K562 (cell line): ENCODE results near the gene ST14. TPM values are rescaled to one million over a fixed set of nuclear protein-coding genes. Genes with fewer than 3 reads are reported as not detected.

Experiments used
- ATAC-seq: fragments of 200-7000 bp; cut with Tn5 transposase; 3 replicates; pipeline ENCODE4 v1.9.1; 2020; ENCODE audit warnings: moderate library complexity
- BruUV-seq: library from RNA; stranded (reverse); fragments of 400-500 nt; replicated peaks from 2 replicates; lab custom pipeline; 2021; lab: Mats Ljungman, UMichigan
- CTCF ChIA-PET: fragments of 300-600 bp; formaldehyde crosslinking; extraction: SDS; loops from one replicate; lab custom pipeline; 2021; ENCODE audit warnings: low intra/inter-chr PET ratio; lab: Yijun Ruan, JAX
- POLR2A ChIA-PET: fragments of 300-600, 350-650 bp; sonication (Branson Sonifier 250); formaldehyde crosslinking; extraction: SDS; loops from one replicate; lab custom pipeline; 2021; ENCODE audit warnings: antibody characterized with exemption, inconsistent platforms; lab: Yijun Ruan, JAX
- DNase-seq, 4 experiments: peaks; one replicate each; pipeline versions ENCODE4 v3.0.0 to v3.0.0-alpha.2; 2011 to 2018; ENCODE audit warnings: low spot score in 3 of 4, mixed read lengths in 3 of 4; ENCODE audit errors: extremely low read depth in 1 of 4
- FAIRE-seq: peaks from 2 replicates; lab custom pipeline; 2011; peaks lifted over from hg19 to GRCh38; lab: Jason Lieb, UNC
- H2AFZ ChIP-seq: 2 replicates; pipeline ENCODE4 v1.6.0; 2011; ENCODE audit warnings: low read depth, low read length, control low read depth, inconsistent platforms
- H3K27ac ChIP-seq: fragments of 200-600 bp; 3 replicates; pipeline ENCODE4 v1.8.0; 2011; ENCODE audit warnings: low read depth, mild to moderate bottlenecking, control low read depth, inconsistent platforms, low read length, moderate library complexity, mixed read lengths; ENCODE audit errors: extremely low read depth
- H3K27me3 ChIP-seq, 2 experiments: fragments of 300-600 bp in 1 of 2; 2 replicates in 1 of 2; 3 replicates in 1 of 2; pipeline versions ENCODE4 v1.6.0 to v1.8.0; 2011; ENCODE audit warnings: inconsistent platforms in 2 of 2, low read length in 2 of 2, mild to moderate bottlenecking in 1 of 2, mixed read lengths in 1 of 2, moderate library complexity in 1 of 2; ENCODE audit not compliant: control insufficient read depth in 2 of 2, insufficient read depth in 2 of 2
- H3K36me3 ChIP-seq: fragments of 300-600 bp; 3 replicates; pipeline ENCODE4 v1.8.0; 2011; ENCODE audit warnings: mild to moderate bottlenecking, low read length, inconsistent platforms; ENCODE audit not compliant: control insufficient read depth, insufficient read depth
- H3K4me1 ChIP-seq, 2 experiments: fragments of 200-600 bp in 1 of 2; replicated peaks in 1 of 2; 2 replicates in 1 of 2; 3 replicates in 1 of 2; pipeline versions ENCODE4 v1.5.1 to v1.8.0; 2011; ENCODE audit warnings: inconsistent platforms in 2 of 2, low read length in 2 of 2, mild to moderate bottlenecking in 1 of 2, mixed read lengths in 1 of 2, moderate library complexity in 1 of 2; ENCODE audit not compliant: control insufficient read depth in 2 of 2, insufficient read depth in 2 of 2
- H3K4me2 ChIP-seq: 2 replicates; pipeline ENCODE4 v1.6.1; 2011; ENCODE audit warnings: low read length, control low read depth, inconsistent platforms, mixed read lengths; ENCODE audit not compliant: insufficient read depth
- H3K4me3 ChIP-seq: fragments of 200-600 bp; sonication (generic), shearing (Covaris generic); 2 replicates; pipeline ENCODE4 v1.5.1; 2016; ENCODE audit warnings: control low read depth, inconsistent platforms
- H3K79me2 ChIP-seq: fragments of 200-600 bp; 3 replicates; pipeline ENCODE4 v1.8.0; 2011; ENCODE audit warnings: low read length, inconsistent platforms; ENCODE audit not compliant: control insufficient read depth, insufficient read depth
- H3K9ac ChIP-seq, 2 experiments: 2 replicates each; pipeline versions ENCODE4 v1.6.0 to v1.6.1; 2011; ENCODE audit warnings: low read depth in 2 of 2, low read length in 2 of 2, control low read depth in 1 of 2, inconsistent platforms in 1 of 2, mild to moderate bottlenecking in 1 of 2, mixed read lengths in 1 of 2; ENCODE audit not compliant: insufficient read depth in 1 of 2
- H3K9me1 ChIP-seq: one replicate; pipeline ENCODE4 v1.6.0; 2011; ENCODE audit warnings: inconsistent platforms, mild to moderate bottlenecking, low read length, moderate library complexity; ENCODE audit not compliant: control insufficient read depth, insufficient read depth
- H3K9me3 ChIP-seq: replicated peaks from 2 replicates; pipeline ENCODE4 v1.5.1; 2011; ENCODE audit warnings: low read depth, low read length, inconsistent platforms; ENCODE audit not compliant: control insufficient read depth, insufficient read depth
- H4K20me1 ChIP-seq: replicated peaks from 2 replicates; pipeline ENCODE4 v1.6.1; 2011; ENCODE audit warnings: low read length, inconsistent platforms, mixed read lengths; ENCODE audit not compliant: control insufficient read depth, insufficient read depth
- BRF1 ChIP-seq: IDR thresholded peaks from 3 replicates; pipeline ENCODE4 v1.6.1; 2011; ENCODE audit warnings: borderline replicate concordance, mild to moderate bottlenecking; ENCODE audit not compliant: insufficient read length; ENCODE audit errors: extremely low read depth
- CHD1 ChIP-seq: fragments of 200-600 bp; sonication (generic); IDR thresholded peaks from one replicate; pipeline ENCODE4 v1.6.1; 2012; ENCODE audit warnings: mild to moderate bottlenecking, moderate library complexity, low read length, inconsistent platforms
- EGR1 ChIP-seq: fragments of 450-650 bp; conservative IDR thresholded peaks from 2 replicates; pipeline ENCODE4 v1.6.1; 2017; ENCODE audit warnings: mild to moderate bottlenecking
- ELF1 ChIP-seq: fragments of 200-800 bp; sonication (Bioruptor generic); IDR thresholded peaks from 2 replicates; pipeline ENCODE4 v1.6.1; 2016; ENCODE audit warnings: missing genetic modification characterization, missing compliant biosample characterization
- KLF13 ChIP-seq: fragments of 450-650 bp; IDR thresholded peaks from 2 replicates; pipeline ENCODE4 v1.6.1; 2016; ENCODE audit warnings: missing genetic modification characterization, low read depth, mild to moderate bottlenecking, missing compliant biosample characterization, moderate library complexity, borderline replicate concordance
- MTA1 ChIP-seq: fragments of 450-650 bp; IDR thresholded peaks from 2 replicates; pipeline ENCODE4 v1.6.1; 2017; ENCODE audit warnings: borderline replicate concordance
- PREB ChIP-seq: sonication (generic); formaldehyde crosslinking; IDR thresholded peaks from 2 replicates; pipeline ENCODE4 v1.8.1; 2023; ENCODE audit warnings: mild to moderate bottlenecking, missing genetic modification reagents
- SPI1 ChIP-seq: IDR thresholded peaks from 2 replicates; pipeline ENCODE4 v1.6.1; 2011; ENCODE audit warnings: low read depth, low read length, control low read depth, borderline replicate concordance
- TCFL5 ChIP-seq: fragments of 250-450 bp; sonication (Bioruptor Pico); conservative IDR thresholded peaks from 2 replicates; pipeline ENCODE4 v1.6.1; 2021; ENCODE audit warnings: mild to moderate bottlenecking, moderate library complexity, matching md5 sums
- TEAD4 ChIP-seq, 2 experiments: sonication (generic) in 1 of 2; formaldehyde crosslinking in 1 of 2; IDR thresholded peaks; 2 replicates each; pipeline versions ENCODE4 v1.6.1 to v1.8.0; 2012 to 2022; ENCODE audit warnings: borderline replicate concordance in 1 of 2, inconsistent platforms in 1 of 2, low read length in 1 of 2, mild to moderate bottlenecking in 1 of 2, missing genetic modification reagents in 1 of 2
- TGIF2 ChIP-seq: sonication (generic); formaldehyde crosslinking; IDR thresholded peaks from 2 replicates; pipeline ENCODE4 v1.8.1; 2022; ENCODE audit warnings: mild to moderate bottlenecking, missing genetic modification reagents, moderate library complexity
- THAP7 ChIP-seq: fragments of 250-450 bp; sonication (Bioruptor Pico); IDR thresholded peaks from 2 replicates; pipeline ENCODE4 v1.5.0; 2021
- ZBTB9 ChIP-seq: fragments of 450-650 bp; formaldehyde crosslinking; IDR thresholded peaks from 2 replicates; pipeline ENCODE4 v1.4.0; 2020; ENCODE audit warnings: mild to moderate bottlenecking, moderate library complexity
- ZNF707 ChIP-seq: fragments of 250-450 bp; sonication (Bioruptor Pico); conservative IDR thresholded peaks from 2 replicates; pipeline ENCODE4 v1.8.0; 2022; ENCODE audit warnings: inconsistent platforms, mild to moderate bottlenecking, moderate library complexity
- ZNF75A ChIP-seq: fragments of 450-650 bp; formaldehyde crosslinking; IDR thresholded peaks from 2 replicates; pipeline ENCODE4 v1.4.0; 2020; ENCODE audit warnings: mild to moderate bottlenecking
- ZNF780A ChIP-seq: fragments of 250-450 bp; sonication (Bioruptor Pico); IDR thresholded peaks from 2 replicates; pipeline ENCODE4 v1.5.0; 2021; ENCODE audit warnings: mild to moderate bottlenecking
- WGBS: fragments of 100-300 bp; shearing (Covaris generic); methylation state at CpG from one replicate; pipeline ENCODE4 v1.1.6; 2016; ENCODE audit warnings: low coverage, mixed read lengths; ENCODE audit not compliant: insufficient coverage; ENCODE audit errors: missing lambda C conversion rate; 5-methylcytosine and 5-hydroxymethylcytosine counted together
- in situ Hi-C: fragments of 300-500 bp; cut with MboI; formaldehyde crosslinking; loops from 4 replicates; pipeline ENCODE4 v1.15.0; 2018; ENCODE audit warnings: inconsistent platforms, mixed read lengths
- intact Hi-C: fragments of 100-400 bp; cut with micrococcal nuclease; formaldehyde crosslinking; loops from 2 replicates; pipeline ENCODE4 v1.14.2; 2022
- polyA plus RNA-seq, 8 experiments: library from polyadenylated mRNA; depleted of rRNA in 4 of 8; stranded (reverse) in 5 of 8; unstranded in 3 of 8; fragments of >200 nt; fragmentation: Nextera tagmentation in 2 of 8; fragmentation: Illumina TruSeq in 1 of 8; extraction: Ambion mirVana in 2 of 8; extraction: Trizol in 1 of 8; gene quantifications; 2 replicates each; pipeline versions ENCODE4 v1.2.1 to v1.2.3, GENCODE V29; 2011 to 2014; ENCODE audit warnings: inconsistent platforms in 1 of 8, missing spikeins in 1 of 8
- total RNA-seq, 7 experiments: library from RNA; depleted of rRNA in 6 of 7; stranded (reverse); fragments of >200 nt in 6 of 7; fragmentation: Illumina TruSeq in 2 of 7; extraction: Trizol in 2 of 7; gene quantifications; 2 replicates each; pipeline versions ENCODE4 v1.2.1 to v1.2.3, GENCODE V29; 2011 to 2021; ENCODE audit warnings: low replicate concordance in 1 of 7
- TF ChIP-seq, protein P1 (sequence below), 2 experiments: fragments of 450-650 bp in 1 of 2; IDR thresholded peaks; 2 replicates each; pipeline ENCODE4 v1.6.1; 2011 to 2017; ENCODE audit warnings: low read depth in 2 of 2, antibody characterized with exemption in 1 of 2, borderline replicate concordance in 1 of 2, low read length in 1 of 2, mild to moderate bottlenecking in 1 of 2, mixed read lengths in 1 of 2; ENCODE audit not compliant: control insufficient read depth in 1 of 2

ST14 gene
- total and polyA plus RNA-seq, 9 of the 15 experiments (the other 6 are each of a cell fraction or from before 2014, with no cell fraction given) = 0.08 to 0.20 TPM; not detected in 7

GRCh38 chr11:130114726-130115125, 44.9 kb upstream of the ST14 start:
- ChIA-PET CTCF (no interaction called here), POLR2A (interaction anchor here (0.6 to 1.3 kb wide), 3 partner anchors 9 to 44 kb away, joined by 3 to 5 read pairs (median 3); no protein-coding TSS in a partner anchor)
- H3K27ac ChIP-seq = no peak overlapping the region
- intact Hi-C loops (no loop called here), in situ Hi-C loops (no loop called here)
- 85% methylated on average over 4 of the region's 4 CpGs for WGBS
- no peak overlapping the region for H3K4me3 ChIP-seq
- no peaks in the 10 kb centered on the region for H3K9me3 ChIP-seq
- no peaks in the 10 kb centered on the region for H3K9me1 ChIP-seq
- 0 out of 3 replicates have a peak, but pooled peaks cover 8% of the 10 kb centered on the region for H3K79me2 ChIP-seq
- no peaks in the 10 kb centered on the region for H3K27me3 ChIP-seq
- peaks cover 4% of the 10 kb centered on the region; the same call in 1 of the 2 replicates for H4K20me1 ChIP-seq
- no peak overlapping the region for H3K9ac ChIP-seq
- peaks cover 73% of the 10 kb centered on the region for H3K36me3 ChIP-seq
- FAIRE-seq = no peak
- ATAC-seq = no peak
- DNase-seq = no peak
- H3K4me1 ChIP-seq = no peaks in the 10 kb centered on the region
- no TSS peak for BruUV-seq
- H3K4me2 ChIP-seq = no peak overlapping the region
- H2AFZ ChIP-seq = no peak overlapping the region
- TF ChIP-seq KLF13 = no peak
- no peak for TF ChIP-seq ZNF75A (CRISPR knock-in tag)
- TF ChIP-seq ZBTB9 (CRISPR knock-in tag) = no peak
- TF ChIP-seq ELF1 (tag) = no peak
- no peak for TF ChIP-seq PREB
- TF ChIP-seq ZNF780A (CRISPR knock-in tag) = no peak
- no peak for TF ChIP-seq TEAD4 (IDR thresholded peaks at IDR 0.05; ENCODE audit: low read length)
- TF ChIP-seq TEAD4 (CRISPR knock-in tag; IDR thresholded peaks at IDR 0.05; ENCODE audit: borderline replicate concordance) = no peak
- no peak for TF ChIP-seq MTA1
- no peak for TF ChIP-seq CHD1
- TF ChIP-seq TGIF2 (CRISPR knock-in tag) = no peak
- no peak for TF ChIP-seq ZNF707 (CRISPR knock-in tag)
- no peak for TF ChIP-seq SPI1
- no peak for TF ChIP-seq EGR1
- TF ChIP-seq, protein P1, sequence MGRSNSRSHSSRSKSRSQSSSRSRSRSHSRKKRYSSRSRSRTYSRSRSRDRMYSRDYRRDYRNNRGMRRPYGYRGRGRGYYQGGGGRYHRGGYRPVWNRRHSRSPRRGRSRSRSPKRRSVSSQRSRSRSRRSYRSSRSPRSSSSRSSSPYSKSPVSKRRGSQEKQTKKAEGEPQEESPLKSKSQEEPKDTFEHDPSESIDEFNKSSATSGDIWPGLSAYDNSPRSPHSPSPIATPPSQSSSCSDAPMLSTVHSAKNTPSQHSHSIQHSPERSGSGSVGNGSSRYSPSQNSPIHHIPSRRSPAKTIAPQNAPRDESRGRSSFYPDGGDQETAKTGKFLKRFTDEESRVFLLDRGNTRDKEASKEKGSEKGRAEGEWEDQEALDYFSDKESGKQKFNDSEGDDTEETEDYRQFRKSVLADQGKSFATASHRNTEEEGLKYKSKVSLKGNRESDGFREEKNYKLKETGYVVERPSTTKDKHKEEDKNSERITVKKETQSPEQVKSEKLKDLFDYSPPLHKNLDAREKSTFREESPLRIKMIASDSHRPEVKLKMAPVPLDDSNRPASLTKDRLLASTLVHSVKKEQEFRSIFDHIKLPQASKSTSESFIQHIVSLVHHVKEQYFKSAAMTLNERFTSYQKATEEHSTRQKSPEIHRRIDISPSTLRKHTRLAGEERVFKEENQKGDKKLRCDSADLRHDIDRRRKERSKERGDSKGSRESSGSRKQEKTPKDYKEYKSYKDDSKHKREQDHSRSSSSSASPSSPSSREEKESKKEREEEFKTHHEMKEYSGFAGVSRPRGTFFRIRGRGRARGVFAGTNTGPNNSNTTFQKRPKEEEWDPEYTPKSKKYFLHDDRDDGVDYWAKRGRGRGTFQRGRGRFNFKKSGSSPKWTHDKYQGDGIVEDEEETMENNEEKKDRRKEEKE (IDR thresholded peaks at IDR 0.05; ENCODE audit: borderline replicate concordance in 1 of 2, control insufficient read depth in 1 of 2, low read depth in 2 of 2, low read length in 1 of 2) = no peak
- no peak for TF ChIP-seq BRF1
- no peak for TF ChIP-seq TCFL5 (CRISPR knock-in tag)
- TF ChIP-seq THAP7 = no peak
